ENCODE results near the gene CCND2.

GRCh38 chr12:4239746-4240145, 33.8 kb upstream of the CCND2 start:
- TF ChIP-seq CTCF (tag by site-specific recombination; IDR thresholded peaks at IDR 0.05) (no peak), ZNF362 (tag by site-specific recombination; IDR thresholded peaks at IDR 0.05) (no peak), YY2 (tag by site-specific recombination; IDR thresholded peaks at IDR 0.05) (no peak), ZNF23 (tag by site-specific recombination; IDR thresholded peaks at IDR 0.05; ENCODE audit: borderline replicate concordance) (no peak), ZNF280C (tag by site-specific recombination; IDR thresholded peaks at IDR 0.05) (no peak), ZNF777 (tag by site-specific recombination; IDR thresholded peaks at IDR 0.05; ENCODE audit: borderline replicate concordance) (no peak), ZNF416 (tag by site-specific recombination; IDR thresholded peaks at IDR 0.05) (no peak)

All from HEK293 (cell line).